ENCODE results near the gene HBE1. TPM values are rescaled to one million over a fixed set of nuclear protein-coding genes. Genes with fewer than 3 reads are reported as not detected.
"Not testable (repeated sequence)": the region's sequence is repeated elsewhere in the genome, so short reads cannot be mapped to it uniquely, and the experiment has no call there.

The HBE1 gene
- total RNA-seq = not detected in 2 replicates
- long read RNA-seq = 0 reads

DNA sequence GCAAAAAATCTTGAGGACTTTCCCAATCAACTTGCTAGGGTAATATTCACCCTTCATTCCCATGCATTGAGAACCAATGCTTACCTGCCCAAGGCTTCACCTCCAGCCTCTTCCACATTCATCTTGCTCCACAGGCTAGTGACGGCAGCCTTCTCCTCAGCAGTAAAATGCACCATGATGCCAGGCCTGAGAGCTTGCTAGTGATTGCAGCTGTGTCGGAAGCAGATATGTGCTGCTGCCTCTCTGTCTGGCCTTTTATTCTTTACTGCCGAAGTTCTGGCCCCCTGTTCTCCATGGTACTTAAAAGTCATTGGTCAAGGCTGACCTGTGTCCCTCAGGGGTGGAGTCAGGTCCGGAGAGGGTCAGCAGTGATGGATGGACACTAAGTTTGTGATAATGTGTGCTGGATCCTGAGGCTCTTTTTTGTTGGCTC lies at the start of gene HBE1:
HBE1 (minus strand) TSS at position 231 of the 433 bp plus-strand sequence; CDS start at position 176, 55 bp downstream.
- Mint-ChIP-seq H3K27me3 (ENCODE audit: unreplicated experiment) (peaks cover 47% of the 10 kb centered on the region), H3K36me3 (ENCODE audit: unreplicated experiment) (no peaks in the 10 kb centered on the region), H3K27ac (ENCODE audit: unreplicated experiment) (no peak within 1 kb of the TSS), H3K9me3 (ENCODE audit: unreplicated experiment) (no peaks in the 10 kb centered on the region), H3K4me3 (ENCODE audit: unreplicated experiment) (no peak within 1 kb of the TSS), H3K4me1 (ENCODE audit: unreplicated experiment) (no peaks in the 10 kb centered on the region)
- no peak for DNase-seq (ENCODE audit: extremely low spot score, unreplicated experiment)
- TF ChIP-seq, protein P1, sequence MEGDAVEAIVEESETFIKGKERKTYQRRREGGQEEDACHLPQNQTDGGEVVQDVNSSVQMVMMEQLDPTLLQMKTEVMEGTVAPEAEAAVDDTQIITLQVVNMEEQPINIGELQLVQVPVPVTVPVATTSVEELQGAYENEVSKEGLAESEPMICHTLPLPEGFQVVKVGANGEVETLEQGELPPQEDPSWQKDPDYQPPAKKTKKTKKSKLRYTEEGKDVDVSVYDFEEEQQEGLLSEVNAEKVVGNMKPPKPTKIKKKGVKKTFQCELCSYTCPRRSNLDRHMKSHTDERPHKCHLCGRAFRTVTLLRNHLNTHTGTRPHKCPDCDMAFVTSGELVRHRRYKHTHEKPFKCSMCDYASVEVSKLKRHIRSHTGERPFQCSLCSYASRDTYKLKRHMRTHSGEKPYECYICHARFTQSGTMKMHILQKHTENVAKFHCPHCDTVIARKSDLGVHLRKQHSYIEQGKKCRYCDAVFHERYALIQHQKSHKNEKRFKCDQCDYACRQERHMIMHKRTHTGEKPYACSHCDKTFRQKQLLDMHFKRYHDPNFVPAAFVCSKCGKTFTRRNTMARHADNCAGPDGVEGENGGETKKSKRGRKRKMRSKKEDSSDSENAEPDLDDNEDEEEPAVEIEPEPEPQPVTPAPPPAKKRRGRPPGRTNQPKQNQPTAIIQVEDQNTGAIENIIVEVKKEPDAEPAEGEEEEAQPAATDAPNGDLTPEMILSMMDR (IDR thresholded peaks at IDR 0.05) = no peak

DNA sequence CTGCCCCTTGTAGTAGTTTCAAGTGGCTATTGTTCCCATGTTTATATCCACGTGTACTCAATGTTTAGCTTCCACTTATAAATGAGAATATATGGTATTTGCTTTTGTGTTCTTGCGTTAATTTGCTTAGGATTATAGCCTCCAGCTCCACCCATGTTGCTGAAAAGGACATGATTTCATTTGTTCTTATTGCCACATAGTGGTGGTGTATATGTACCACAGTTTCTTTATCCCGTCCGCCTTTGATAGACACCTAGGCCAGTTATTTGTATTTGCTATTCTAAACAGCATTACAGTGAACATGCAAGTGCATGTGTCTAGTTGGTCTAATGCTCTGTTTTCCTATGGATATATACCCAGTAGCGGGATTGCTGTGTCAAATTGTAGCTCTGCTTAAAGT lies 47.5 kb upstream of the HBE1 start:
- no peaks in the 10 kb centered on the region for H3K4me1 Mint-ChIP-seq (ENCODE audit: unreplicated experiment)
- DNase-seq (ENCODE audit: extremely low spot score, unreplicated experiment) = no peak
- H3K27ac Mint-ChIP-seq (ENCODE audit: unreplicated experiment) = no peak overlapping the region
- H3K9me3 Mint-ChIP-seq (ENCODE audit: unreplicated experiment) = no peaks in the 10 kb centered on the region
- H3K36me3 Mint-ChIP-seq (ENCODE audit: unreplicated experiment) = no peaks in the 10 kb centered on the region
- TF ChIP-seq, protein P1 (IDR thresholded peaks at IDR 0.05) = no peak
- no peak overlapping the region for H3K4me3 Mint-ChIP-seq (ENCODE audit: unreplicated experiment)
- H3K27me3 Mint-ChIP-seq (ENCODE audit: unreplicated experiment) = peaks cover 13% of the 10 kb centered on the region

DNA sequence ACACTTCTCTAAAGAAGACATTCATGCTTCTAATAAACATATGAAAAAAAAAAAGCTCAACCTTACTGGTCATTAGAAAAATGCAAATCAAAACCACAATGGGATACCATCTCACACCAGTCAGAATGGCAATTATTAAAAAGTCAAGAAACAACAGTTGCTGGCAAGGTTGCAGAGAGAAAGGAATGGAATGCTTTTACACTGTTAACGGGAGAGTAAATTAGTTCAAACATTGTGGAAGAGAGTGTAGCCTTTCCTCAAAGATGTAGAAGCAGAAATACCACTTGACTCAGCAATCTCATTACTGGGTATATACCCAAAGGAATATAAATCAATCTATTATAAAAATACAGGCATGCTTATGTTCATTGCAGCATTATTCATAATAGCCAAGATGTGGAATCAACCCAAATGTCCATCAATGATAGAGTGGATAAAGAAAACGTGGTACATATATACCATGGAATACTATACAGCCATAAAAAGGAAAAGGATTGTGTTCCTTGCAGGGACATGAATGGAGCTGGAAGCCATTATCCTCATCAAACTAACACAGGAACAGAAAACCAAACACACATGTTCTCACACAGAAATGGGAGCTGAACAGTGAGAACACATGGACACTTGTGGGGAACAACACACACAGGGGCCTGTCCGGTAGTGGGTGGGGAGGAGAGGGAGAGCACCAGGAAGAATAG lies 43.7 kb upstream of the HBE1 start:
- H3K36me3 Mint-ChIP-seq (ENCODE audit: unreplicated experiment); H3K9me3 Mint-ChIP-seq (ENCODE audit: unreplicated experiment); DNase-seq (ENCODE audit: extremely low spot score, unreplicated experiment); H3K4me1 Mint-ChIP-seq (ENCODE audit: unreplicated experiment); H3K4me3 Mint-ChIP-seq (ENCODE audit: unreplicated experiment); H3K27ac Mint-ChIP-seq (ENCODE audit: unreplicated experiment): not testable (repeated sequence)
- peaks cover 17% of the 10 kb centered on the region for H3K27me3 Mint-ChIP-seq (ENCODE audit: unreplicated experiment)

DNA sequence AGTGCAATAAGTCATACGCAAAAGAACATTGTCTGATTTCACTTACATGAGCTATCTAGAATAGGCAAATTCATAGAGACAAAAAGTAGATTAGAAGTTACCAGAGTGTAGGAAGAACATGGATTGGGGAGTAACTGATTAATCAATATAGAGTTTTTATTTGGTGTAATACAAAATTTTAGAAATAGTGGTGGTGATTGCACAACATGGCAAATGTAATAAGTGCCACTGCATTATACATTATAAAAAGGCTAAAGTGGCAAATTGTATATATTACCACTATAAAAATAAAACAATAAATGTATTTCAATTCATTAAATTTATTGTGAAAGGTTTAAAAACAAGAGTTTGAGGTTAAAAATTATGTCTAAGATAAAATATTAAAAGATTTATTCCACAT lies 40.7 kb upstream of the HBE1 start:
- Mint-ChIP-seq H3K27ac (ENCODE audit: unreplicated experiment) (no peak overlapping the region), H3K4me3 (ENCODE audit: unreplicated experiment) (no peak overlapping the region), H3K36me3 (ENCODE audit: unreplicated experiment) (no peaks in the 10 kb centered on the region), H3K4me1 (ENCODE audit: unreplicated experiment) (no peaks in the 10 kb centered on the region), H3K27me3 (ENCODE audit: unreplicated experiment) (peaks cover 19% of the 10 kb centered on the region), H3K9me3 (ENCODE audit: unreplicated experiment) (no peaks in the 10 kb centered on the region)
- DNase-seq (ENCODE audit: extremely low spot score, unreplicated experiment) = no peak
- TF ChIP-seq, protein P1 (IDR thresholded peaks at IDR 0.05) = no peak

DNA sequence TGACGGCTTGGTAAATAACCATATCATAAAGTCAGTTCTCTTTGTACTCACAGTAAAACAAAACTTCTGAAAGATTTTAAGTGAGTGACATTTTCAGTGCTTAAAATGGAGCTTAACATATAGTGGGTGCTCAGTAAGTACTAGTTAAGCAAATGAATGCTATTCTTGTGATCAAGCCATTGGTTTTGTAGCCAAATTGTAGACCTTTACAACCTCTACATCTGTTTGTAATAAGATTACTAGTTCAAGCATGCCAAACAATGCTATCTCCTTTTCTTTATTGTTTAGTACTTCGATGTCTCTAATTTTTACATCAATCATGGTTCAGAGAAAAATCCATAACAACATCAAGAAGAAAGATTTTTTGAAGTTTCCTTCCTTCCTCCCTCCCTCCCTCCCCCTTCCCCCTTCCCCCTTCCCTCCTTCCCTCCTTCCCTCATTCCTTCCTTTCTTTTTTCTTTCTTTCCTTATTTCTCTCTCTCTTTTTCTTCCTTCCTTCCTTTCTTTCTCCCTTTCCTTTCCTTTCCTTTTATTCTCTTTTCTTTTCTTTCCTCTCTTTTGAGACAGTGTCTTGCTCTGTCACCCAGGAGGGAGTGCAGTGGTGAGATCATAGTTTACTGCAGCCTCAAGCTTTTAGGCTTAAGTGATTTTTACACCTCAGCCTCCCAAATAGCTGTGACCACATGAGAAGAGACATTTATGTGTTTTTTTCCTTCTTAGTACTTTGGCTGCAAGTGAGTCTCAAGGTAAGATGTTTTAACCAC lies 37.7 kb upstream of the HBE1 start:
- no peak for DNase-seq (ENCODE audit: extremely low spot score, unreplicated experiment)
- no peaks in the 10 kb centered on the region for H3K36me3 Mint-ChIP-seq (ENCODE audit: unreplicated experiment)
- TF ChIP-seq, protein P1 (IDR thresholded peaks at IDR 0.05) = no peak
- no peaks in the 10 kb centered on the region for H3K9me3 Mint-ChIP-seq (ENCODE audit: unreplicated experiment)
- no peaks in the 10 kb centered on the region for H3K4me1 Mint-ChIP-seq (ENCODE audit: unreplicated experiment)
- H3K27me3 Mint-ChIP-seq (ENCODE audit: unreplicated experiment) = peaks cover 16% of the 10 kb centered on the region
- H3K4me3 Mint-ChIP-seq (ENCODE audit: unreplicated experiment) = no peak overlapping the region
- no peak overlapping the region for H3K27ac Mint-ChIP-seq (ENCODE audit: unreplicated experiment)

Data from osteocyte (in vitro differentiated cells).